Activated CD4-positive, CD25-positive, alpha-beta regulatory T cell treated with anti-CD3 and anti-CD28 coated beads, Interleukin-2, amount 50 U/mL, for 72 hours (primary cell): ENCODE data around the gene MAP3K4.
"Not testable (repeated sequence)": the region's sequence is repeated elsewhere in the genome, so short reads cannot be mapped to it uniquely, and the experiment has no call there.

Experiments
- DNase-seq: peaks from one replicate; pipeline ENCODE4 v3.0.0; 2021

Gene MAP3K4

DNA sequence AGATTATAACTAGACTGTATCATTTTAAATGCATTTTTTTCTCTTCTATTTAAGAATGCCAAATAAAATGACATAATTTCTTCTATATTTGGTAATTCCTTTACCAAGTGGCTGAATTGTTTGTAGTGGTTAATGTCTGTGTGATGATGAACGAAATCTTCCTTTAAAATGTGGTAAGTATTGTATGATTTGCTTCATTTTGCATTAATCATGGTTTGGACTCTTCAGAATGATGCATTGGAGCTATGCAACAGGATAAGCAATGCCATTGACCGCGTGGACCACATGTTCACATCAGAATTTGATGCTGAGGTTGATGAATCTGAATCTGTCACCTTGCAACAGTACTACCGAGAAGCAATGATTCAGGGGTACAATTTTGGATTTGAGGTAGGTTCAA is 99.6 kb downstream of the MAP3K4 start:
- DNase-seq, result no peak

DNA sequence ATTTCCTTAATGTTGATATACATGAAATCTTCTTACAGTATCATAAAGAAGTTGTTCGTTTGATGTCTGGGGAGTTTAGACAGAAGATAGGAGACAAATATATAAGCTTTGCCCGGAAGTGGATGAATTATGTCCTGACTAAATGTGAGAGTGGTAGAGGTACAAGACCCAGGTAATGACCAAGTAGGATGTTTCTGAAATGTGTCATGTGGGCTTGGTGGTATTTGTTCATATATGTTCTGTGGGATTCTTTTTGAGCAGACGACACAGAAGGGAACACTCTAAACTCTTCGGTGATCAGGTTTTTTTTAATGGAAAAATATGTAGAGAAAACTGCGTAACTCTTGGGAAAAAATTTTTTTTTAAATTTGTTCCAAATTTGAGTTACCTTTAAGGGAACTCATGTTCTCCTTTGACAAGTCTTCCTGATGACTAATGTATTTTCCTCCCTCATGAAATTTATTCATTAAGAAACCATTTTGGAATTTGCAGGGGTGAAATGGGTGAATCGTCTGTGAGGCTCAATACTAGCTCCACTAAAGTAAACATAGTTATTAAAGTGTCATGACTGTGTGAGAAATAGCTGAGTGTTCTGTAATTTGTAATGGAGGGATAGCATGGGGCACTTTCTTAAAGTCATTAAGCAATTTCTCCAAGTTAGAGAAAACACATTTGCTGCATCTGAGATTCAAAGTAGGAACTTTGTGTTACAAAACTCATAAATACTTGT is 100.6 kb downstream of the MAP3K4 start:
- DNase-seq, result no peak

GRCh38 chr6:161094955-161095354 is 103.4 kb downstream of the MAP3K4 start:
- no peak for DNase-seq

- no peak for DNase-seq
Measured at GRCh38 chr6:161095916-161096315, 104.3 kb downstream of the MAP3K4 start.

DNA sequence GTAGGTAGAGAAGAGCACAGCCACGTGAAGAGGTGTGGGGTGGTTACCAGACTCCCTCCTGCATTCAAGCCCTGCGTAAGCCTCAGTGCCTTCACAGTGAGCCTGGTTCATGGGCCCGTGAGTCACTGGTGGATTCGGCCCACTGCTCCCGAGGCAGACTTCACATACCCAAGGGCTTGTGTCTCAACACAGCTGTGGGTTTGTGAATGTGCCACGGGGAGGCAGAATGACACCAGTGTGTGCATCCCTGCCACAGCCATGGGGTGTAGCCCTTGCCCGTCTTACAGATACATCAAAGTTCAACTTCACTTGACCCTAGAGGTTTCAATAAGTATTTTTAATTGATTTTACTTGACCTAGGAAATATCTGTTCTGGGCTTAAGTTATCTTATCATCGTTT is 108.5 kb downstream of the MAP3K4 start:
- no peak for DNase-seq

DNA sequence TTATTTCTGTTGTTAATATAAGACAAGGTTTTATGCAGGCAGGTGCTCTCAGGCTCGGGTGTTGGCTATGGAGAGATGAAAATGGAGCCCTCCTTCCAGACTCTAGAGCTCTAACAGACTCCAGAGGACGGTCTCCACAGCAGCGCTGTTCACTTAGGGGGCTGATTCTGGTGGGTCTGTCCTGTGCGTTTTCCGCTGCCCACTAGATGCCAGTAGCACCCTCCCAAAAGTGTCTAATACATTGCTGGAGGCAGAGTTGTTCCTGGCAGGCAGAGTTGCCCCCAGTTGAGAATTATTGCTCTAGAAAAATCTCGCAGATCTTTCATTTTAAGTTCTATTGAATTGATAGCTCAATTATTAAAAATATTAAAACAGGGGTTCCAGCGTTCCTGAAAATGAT is 109.9 kb downstream of the MAP3K4 start:
- DNase-seq, result no peak

- DNase-seq, result no peak
Measured at GRCh38 chr6:161103475-161103874, 111.9 kb downstream of the MAP3K4 start.

- no peak for DNase-seq
Measured at GRCh38 chr6:161104966-161105365, 113.4 kb downstream of the MAP3K4 start.

DNA sequence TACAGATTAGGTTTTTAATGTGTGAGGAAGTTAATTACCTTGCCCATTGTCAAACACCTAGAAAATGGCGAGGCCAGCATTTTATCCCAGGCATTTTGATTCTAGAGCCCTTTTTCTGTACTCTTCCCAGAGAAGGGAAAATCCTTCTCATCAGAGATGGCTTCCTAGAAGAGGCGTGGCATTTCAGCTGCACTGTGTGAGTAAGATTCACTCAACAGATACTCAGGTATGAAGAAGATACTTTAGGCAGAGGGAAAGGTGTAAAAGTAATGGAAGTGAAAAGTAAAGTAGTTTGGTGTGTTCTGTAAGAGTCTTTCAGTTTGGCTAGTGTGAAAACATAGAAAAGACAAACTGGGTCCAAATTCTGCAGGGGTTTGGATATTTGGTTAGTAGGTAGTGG is 113.8 kb downstream of the MAP3K4 start:
- DNase-seq, result no peak

- no peak for DNase-seq
Measured at GRCh38 chr6:161107779-161108730, 116.5 kb downstream of the MAP3K4 start.

DNA sequence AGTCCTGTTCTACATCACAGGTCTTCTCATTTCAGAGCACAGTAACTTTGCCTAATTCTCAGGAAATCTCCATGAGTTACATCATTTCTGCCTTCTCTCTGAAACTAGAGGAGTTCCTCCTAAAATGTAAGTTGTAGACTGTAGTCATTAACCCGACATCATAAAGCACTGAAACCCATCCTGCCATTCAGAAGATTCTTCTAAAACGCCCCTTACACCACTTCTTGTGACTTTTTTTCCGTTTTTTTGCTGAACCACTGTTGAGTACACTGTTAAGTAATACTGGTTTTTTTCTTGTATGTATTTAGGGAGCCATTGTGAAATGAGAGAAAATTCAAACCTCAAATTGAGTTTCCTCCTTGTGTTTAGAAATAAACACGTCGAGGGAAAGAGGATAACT is 117.3 kb downstream of the MAP3K4 start:
- no peak for DNase-seq

- no peak for DNase-seq
Measured at GRCh38 chr6:161109366-161109765, 117.8 kb downstream of the MAP3K4 start.

GRCh38 chr6:161110028-161110779 is 118.6 kb downstream of the MAP3K4 start:
- no peak for DNase-seq

DNA sequence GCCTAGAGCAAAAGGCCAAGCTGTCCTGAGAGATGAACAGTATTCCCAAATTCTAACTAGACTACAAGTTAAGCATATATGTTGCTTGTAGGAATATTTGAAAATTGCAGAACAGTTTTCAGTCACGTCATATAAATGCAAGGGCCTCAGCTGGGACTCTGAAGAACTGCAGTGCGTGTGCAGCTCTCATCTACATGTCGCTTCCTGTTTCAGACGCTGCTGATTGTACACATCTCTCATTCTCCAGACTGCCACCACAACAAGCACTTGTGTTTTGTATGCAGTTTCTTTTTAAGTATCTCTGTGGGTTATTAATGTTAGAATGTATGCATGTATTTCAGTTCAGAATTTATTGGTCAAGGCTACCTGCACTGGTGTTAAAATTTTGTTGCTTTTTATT is 119.7 kb downstream of the MAP3K4 start:
- DNase-seq, result no peak

DNA sequence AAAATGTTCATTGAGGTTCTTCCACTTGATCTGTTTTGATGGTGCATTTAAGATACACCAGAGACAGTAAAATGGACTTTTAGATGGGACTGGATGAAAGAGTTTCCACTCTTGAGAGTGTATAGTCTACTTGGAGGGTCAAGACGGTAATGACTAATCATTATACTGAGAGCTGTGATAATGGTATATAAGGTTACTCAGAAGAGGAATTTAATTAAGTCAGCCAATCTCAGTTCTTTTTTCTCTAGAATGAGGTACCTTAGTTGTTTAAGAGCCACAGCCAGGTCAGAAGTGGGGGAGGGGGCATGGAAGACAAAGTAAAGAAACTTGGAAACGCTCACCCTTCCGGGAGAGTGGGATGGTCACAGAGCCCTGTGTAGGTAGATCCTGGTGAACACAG is 123.9 kb downstream of the MAP3K4 start:
- no peak for DNase-seq

DNA sequence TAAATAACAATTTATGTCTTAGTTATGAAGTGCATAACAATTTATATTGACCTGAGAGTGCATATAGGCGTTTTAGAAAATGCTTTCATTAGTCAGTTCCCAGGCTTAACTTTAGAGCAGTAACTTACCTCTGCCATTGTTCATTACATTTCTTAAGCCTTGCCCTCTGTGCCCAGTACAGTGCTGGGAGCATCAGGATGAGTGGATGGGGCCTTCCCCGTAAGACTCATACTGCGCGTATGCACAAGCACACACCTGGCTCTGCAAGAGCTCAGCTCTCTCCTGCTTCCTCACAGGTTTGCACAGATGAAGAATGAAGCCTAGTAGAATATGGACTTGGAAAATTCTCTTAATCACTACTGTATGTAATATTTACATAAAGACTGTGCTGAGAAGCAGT is 125.0 kb downstream of the MAP3K4 start:
- DNase-seq, result no peak

- DNase-seq, result no peak
Measured at GRCh38 chr6:161117308-161117707, 125.7 kb downstream of the MAP3K4 start.

- DNase-seq, result no peak
Measured at GRCh38 chr6:161117942-161118341, 126.4 kb downstream of the MAP3K4 start.

DNA sequence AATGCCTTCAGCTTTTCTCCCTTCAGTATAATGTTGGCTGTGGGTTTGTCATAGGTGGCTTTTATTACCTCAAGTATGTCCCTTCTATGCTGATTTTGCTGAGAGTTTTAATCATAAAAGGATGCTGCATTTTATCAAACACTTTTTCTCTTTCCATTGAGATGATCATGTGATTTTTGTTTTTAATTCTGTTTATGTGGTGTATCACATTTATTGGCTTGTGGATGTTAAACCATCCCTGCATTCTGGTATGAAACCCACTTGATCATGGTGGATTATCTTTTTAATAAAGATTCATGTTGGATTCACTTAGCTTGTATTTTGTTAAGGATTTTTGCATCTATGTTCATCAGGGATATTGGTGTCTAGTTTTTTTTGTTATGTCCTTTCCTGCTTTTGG is 131.8 kb downstream of the MAP3K4 start:
- not testable (repeated sequence) for DNase-seq

DNA sequence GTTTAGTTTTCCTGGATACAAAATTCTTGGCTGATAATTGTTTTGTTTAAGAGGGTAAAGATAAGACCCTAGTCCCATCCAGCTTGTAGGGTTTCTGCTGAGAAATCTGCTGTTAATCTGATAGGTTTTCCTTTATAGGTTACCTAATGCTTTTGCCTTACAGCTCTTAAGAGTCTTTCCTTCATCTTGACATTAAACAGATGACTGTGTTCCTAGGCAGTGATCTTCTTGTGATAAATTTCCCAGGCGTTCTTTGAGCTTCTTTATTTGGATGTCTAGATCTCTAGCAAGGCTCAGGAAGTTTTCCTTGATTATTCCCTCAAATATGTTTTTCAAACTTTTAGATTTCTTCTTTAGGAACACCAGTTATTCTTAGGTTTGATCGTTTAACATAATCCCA is 134.0 kb downstream of the MAP3K4 start:
- no peak for DNase-seq

- no peak for DNase-seq
Measured at GRCh38 chr6:161127071-161127740, 135.6 kb downstream of the MAP3K4 start.

GRCh38 chr6:161128230-161128629 is 136.7 kb downstream of the MAP3K4 start:
- no peak for DNase-seq

- DNase-seq, result no peak
Measured at GRCh38 chr6:161128680-161129196, 137.2 kb downstream of the MAP3K4 start.
